DMS53 (cell line): ENCODE measurements around the gene TMEM18.
A peak's percentile ranks its signal among the peaks of the same experiment; 100 is the strongest.

Experiments
- DNase-seq: peaks from one replicate; lab custom pipeline; 2025; lab: John Stamatoyannopoulos, UW

TMEM18 gene

DNA sequence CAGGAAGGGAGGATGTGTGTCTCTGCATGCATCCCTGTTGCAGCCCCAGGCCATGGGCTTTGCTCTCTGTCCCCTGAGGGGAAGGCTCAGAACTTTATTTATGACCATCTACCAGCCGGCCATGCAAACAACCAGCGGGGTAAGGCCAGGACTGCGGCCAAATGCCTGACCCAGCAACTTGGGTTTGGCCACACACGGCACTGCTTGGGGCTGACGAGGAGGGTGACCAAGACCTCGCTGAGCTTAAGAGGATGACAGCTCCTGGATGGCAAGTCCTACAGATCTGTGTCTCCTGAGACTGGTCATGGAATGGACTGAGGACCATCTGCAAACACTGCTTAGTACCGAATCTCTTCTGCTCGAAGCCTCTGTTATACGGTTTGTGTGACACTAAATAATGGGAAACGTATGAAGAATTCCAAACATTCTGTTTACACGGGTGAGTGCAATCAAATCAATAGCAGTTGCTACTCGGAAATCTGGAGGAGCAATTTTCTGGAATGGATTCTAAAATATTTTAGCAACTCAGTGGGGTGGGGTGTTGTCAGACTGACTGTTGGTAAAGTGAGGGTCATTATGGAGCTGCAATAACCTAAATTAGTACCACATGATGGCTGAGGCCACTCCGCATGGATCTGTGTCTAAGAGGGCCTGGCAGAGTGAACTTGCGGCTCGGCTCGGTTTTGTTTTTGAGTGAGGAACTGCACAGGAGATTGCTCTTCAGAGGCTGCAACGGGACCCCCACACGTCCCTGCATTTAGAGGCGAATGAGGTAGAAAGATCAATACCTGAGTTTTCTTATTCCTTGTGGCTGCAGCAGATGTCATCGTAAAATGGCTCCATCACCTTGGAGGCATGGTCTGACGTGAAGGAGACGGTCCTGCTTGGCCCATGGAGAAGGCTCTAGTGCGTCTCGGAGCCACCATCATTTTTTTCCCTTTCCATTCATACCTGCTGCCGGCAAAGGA lies 26.6 kb downstream of the TMEM18 start:
- no peak for DNase-seq

DNA sequence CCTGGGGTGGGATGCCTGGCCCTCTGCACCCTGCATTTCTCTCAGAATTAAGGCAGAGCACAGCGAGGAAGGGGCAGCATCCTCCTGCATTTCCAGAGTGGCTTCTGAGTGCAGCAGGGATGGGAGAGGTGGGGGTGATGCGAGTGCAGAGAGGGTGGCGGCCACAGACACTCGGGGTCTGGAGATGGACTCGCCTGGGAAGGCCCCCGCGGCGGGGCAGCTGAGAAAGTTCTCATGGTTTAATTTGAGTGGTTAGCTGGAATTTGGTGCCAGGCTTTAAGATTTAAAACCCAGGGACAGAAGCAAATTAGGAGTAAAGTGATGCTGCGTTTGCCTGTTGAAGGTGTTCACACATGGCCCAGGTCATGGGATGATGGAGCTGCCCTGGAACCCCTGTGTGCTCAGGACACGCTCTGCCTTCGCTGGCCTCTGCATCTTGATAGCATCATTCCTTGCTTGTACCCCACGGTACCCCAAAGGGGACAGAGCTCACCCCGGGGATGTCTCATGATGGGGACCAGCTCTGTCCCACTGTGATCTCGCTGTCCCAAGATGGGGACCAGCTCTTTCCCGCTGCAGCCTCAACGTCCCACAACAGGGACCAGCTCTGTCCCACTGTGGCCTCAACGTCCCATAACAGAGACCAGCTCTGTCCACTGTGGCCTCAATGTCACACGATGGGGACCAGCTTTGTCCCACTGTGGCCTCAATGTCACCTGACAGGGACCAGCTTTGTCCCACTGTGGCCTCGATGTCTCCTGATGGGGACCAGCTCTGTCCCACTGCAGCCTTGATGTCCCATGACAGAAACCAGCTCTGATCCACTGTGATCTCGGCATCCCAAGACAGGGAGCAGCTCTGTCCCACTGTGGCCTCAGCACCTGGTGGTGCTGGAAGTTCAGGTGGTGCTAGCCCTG lies 27.5 kb downstream of the TMEM18 start:
- DNase-seq, result no peak

DNA sequence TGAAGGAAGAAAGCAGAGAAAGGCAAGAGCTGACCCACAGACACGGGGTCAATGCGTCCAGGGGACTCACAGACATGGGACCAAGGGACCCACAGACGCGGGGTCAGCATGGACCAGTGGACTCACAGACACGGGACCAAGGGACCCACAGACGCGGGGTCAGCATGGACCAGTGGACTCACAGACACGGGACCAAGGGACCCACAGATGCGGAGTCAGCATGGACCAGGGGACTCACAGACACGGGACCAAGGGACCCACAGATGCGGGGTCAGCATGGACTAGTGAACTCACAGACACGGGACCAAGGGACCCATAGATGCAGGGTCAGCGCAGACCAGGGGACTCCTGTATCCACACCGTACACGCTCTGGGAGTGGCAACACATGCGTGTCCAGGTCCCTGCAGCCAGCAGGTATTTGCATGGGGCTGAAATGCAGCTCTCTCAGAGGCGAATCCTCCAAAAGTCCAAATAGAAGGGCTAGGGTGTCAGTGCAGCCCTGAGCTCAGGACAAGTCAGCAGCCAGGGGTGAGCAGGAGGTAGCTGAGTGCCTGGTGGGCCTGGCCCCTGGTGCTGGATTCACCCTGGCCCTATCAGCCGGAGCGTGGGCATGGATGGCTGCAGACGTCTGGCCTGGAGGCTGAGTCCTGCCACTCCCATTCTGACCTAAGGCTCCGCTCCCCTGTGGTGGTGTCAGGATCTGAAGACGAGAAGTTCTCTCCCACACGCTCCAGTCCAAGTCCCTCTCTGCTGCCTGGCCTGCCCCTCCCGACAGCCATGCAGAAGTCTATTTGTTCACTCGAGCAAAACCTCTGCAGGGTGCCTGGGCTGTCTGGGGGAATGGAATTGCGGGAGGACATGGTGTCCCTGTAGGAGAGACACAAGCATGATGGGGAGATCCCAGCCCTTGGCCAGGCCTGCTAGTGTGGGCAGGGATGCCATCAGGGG lies 28.5 kb downstream of the TMEM18 start:
- no peak for DNase-seq

DNA sequence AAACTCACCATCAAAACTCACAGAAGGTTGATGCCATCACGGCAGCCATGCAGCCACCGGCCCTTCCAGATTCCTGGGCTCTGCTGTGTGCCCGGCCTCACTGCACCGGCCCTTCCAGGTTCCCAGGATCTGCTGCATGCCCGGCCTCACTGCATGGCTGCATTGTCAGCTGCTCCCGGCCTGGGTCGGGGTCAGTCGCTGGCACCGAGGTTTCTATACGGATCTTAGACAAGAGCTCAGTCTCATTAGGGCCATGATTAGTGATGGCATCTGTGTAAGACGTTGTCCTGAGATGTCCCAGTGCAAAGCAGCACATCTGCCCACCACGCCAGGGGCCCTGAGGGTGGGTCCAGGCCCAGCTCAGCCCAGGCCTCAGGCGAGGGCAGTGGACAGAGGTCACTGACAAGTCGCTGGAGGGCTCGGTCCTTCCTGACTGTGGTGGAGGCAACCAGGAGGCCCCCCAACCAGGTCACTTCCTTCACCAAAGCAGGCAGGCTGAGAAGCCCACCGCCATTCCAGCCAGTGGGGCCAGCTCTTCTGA lies 29.4 kb downstream of the TMEM18 start:
- DNase-seq, result no peak

DNA sequence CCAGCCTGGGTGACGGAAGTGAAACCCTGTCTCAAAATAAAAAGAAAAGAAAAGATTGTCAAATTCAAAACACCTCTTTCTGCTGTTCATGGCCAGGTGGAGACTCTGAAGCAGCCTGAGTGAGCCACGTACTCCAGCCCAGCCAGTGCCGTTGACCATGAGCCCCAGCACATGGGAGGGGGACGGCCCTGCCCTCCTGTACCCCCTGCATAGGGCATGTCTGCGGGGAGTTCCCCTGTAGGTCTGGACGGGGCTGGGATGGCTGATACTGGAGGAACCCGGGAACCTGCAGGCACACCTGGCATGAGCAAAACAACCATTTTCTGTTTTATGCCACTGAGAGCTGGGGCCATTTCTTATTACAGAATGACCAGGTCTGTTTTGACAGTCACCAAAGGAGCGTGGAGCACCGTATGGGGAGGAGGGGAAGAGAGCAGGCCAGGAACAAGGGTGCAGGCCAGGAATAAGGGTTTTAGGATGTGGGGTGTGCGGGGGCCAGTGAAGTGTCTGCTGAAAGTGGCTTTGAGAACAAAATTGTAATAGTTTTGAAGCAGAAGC lies 30.1 kb downstream of the TMEM18 start:
- DNase-seq, result no peak

DNA sequence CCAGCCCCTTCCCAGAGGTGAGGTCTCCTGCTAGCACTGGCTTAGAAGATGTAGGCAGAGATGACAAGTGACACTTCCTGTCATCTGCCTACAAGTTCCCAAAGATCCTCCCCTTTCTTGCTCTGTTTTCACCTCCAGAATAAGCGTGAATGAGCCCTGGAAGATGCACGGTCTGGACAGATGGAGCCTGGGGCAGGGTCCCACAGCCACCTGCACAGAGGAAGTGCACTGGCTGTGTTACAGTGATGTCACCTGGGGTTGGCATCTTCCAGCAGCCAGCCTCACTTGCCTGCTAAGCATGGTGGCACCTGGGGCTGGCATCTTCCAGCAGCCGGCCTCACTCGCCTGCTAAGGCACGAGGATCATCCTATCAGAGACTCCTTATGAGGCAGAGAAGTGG lies 32.3 kb downstream of the TMEM18 start:
- DNase-seq, result no peak

DNA sequence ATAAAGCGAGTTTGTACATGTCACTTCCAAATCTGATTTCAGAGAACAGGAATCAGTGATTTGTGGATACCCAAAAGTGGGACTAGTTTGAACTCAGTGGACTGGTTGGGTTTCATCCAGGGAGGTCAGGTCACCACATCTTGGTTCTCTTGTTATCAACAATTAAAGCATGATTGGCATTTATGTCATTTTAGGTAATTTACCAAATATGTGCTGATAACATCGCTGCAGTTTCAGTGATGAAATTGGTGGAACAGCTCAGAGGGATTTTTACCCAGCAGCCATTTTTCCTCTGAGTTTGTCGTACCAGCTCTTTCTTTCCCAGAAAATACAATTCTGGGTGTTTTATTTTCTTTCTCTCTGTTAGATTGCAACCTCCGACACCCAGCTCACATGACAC lies 33.4 kb downstream of the TMEM18 start:
- DNase-seq, result no peak

DNA sequence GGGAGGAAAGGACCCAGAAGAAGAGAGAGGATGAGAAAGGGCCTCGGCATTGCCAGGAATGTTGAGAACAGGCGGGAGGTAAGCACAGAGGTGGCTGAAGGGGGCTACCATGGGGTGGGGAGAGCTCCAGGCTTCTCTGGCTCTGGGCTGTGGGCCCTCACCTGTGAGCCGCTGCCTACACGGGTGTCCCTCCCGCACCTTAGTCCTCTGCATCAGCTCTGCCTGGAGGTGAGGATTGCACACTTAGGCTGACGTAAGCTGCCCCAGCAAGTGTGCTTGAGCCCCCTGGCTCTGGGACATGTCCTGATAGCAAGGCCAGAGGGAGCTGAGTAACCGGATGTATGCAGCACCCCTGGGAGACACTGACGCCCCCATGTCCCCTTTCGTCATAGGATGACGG lies 33.9 kb downstream of the TMEM18 start:
- DNase-seq, result no peak

DNA sequence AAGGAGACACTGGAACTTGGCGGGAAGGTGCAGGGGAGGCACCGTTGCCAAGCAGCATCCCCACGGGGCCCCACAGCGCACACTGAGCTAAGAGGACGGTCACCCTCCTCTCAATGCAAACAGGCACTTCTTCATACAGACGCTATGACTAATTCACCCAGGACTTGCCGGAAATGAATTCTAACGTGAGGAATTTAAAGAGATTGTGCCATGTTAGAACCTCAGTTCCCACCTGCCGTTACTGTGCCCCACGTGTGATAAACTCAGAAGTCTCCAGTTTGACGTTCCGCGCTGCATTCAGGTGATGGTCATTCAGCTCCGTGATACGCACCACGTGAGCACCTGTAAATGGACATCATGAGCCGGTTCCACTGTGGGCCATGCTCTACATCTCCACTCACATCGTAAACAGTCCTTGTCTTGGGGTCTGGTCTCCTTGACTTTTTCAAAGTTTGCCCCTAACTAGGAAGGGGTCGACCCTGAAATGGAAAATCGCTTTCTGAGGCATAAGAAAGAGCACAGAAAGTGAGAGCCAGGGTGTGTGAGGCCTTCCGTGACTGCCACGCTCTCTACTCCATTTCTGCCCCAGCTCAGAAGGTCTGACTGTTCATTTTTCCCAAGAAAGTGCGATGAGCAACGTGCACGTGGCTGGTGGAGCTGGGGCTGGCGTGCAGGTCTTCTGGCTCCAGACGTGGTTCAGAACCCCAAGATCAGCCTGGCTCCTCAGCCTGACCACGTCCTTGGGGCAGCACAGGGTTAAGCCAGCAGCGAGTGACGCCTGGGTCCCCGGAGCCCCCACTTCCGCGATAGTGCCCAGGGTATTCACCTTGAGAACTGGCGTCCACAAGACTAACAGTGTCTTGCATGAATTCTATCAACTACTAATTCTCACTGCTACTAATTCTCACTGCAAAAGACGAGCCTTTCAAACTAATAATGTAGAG lies 35.1 kb downstream of the TMEM18 start:
- no peak for DNase-seq

DNA sequence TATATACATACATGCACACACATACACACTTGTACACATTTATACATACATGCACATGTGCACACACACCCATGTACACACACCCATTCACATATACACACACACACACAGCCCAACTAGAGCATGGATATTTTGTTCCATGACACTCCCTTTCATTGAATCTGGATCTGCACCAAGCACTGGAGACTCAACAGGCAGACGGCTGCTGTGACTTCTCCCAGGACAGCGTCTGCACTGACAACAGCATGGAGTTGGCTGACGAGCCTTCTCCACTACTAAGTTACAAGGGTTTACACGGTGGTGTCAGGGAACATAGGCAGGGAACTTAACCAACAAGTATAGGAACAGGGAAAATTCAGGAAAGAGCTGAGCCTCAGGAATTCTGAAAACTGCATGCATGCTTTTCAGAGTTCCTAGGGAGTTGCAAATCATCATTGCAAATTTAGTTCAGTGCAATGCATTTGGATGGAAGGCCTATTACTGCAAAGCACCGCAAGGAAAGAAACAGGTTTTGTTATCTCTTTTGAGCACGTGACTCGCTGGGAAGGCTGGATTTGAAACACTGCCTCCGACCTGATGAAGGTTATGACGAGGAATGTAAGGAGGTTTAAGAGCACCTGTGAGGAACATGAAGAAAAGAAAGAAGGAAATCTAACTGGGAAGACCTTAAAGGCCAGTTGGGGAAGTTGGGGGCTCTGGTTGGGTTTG lies 35.9 kb downstream of the TMEM18 start:
- no peak for DNase-seq

DNA sequence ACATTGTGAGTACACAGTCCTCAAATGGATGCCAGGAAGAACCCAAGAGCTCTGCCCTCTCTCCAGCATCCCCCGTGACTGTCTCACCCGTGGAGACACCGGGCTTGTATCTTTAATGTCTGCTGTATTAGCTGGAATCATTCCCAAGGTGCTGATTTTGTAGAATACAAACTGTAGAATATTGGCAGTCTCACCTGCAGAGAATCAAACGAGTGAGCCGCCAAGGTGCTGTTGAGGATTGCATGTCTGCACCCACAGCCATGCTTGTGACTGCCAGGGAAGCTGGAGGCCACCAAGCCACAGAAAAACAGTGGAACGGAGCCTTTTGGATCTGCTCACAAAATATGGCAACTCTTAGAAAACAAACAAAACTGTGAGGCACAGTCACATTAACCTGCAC lies 37.5 kb downstream of the TMEM18 start:
- DNase-seq, result no peak

DNA sequence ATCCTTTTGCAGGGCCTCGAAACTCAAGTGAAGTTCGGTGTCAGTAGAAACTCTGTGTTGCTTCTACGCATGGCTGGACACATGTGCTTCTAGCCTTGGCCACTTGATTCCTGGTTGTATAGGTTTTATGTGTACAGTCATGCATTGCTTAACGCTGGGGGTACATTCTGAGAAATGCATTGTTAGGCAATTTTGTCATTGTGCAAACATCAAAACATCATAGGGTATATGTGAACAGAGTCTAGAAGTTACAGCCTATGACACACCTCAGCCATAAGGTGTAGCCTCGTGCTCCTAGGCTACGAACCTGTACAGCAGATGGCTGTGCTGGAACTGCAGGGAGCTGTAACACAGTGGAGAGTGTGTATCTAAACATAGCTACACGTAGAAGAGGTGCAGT lies 39.4 kb downstream of the TMEM18 start:
- no peak for DNase-seq

DNA sequence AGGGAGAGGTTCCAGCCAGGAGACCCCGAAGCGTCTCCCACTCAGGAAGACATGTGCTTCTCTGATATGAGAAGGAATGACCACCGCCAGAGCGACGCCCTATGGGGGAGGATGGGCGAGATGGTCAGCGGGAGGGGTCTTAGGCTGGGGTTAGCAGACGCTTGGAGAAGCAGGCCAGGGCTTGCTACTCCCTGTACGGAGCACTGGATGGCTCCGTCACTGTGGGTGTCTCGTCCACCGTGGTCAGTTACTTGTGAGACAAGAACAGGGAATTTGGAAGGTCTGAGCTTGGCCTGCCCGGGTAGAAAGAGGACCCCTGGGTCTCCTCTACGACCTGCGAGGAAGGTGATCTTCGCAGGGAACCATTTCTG lies 39.8 kb downstream of the TMEM18 start:
- no peak for DNase-seq

DNA sequence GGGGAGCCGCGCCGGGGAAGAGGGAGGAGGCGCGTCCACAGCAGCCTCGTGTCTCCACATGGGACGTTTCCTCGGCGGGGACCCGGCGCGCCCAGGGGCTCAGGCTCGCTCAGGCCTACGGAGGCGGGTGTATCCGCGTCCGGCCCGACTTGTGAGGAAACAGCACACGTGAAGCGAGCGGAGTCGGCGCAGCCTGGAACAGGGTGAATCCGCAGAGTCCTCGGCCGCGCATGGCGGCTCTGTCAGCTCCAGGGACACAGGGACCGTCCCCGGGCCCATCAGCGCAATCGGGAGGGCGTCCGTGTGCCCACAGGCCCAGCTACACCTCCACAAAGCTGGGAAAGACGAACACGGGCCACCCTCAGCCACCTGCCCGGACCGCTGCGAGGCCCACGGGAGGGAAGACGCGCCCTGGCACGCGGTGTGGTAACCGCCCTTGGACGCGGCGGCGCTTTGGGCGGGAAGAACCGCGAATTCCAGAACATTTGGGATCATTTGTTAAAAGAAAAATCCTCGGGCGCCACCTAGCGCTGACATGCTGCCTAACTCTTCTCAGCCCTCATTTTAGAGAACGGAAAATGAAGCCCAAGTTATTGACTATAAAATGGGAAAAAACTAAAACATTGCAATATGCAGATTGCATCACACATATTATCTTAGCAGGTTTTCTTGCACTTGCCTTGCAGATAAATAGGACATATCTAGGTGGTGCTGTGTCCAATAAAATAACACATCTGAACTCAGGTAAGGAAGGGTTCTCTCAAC lies 40.4 kb downstream of the TMEM18 start:
- peak; percentile 48 for DNase-seq

DNA sequence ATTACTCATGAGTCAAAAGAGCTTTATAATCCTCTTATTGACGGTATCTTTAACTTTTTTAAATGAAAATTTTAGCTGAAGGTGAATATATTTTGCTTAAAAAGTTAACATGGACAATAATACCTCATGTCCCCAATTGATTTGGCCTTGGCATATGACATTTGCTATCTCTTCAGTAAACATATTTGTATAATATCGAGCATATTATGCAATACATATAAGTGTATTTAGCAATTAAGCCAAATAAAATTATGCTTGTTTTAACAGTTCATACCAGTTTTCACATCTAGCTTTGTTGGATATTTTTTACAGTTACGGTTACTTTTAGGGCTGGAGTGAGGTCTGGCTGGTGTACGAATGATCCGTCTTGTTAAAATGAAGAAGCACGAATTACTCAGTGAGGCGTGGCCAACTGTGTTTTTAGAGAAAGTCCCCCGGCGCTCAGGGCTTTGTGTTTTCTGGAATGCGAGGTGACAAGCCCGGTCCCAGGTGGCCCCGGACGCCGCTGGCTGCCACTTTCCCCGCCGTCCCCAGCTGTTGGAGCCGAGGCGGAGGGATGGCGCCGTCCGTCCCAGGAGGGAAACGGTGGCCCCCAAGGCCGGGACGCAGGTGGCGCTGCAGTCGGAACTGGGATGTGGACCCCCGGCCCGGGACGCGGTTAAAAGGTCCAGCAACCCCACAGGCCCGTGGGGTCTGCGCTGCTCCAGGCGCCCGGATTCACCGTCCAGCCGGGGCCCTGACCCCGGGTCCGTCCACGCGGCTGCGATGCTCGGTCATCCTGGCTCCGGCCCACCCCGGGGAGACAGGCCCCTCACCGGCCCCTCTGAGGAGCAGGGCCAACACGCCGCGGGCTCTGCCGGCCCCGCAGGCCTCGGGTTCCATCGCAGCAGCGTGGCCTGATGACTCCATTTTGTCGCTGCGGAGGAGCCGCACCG lies 41.3 kb downstream of the TMEM18 start:
- no peak for DNase-seq

DNA sequence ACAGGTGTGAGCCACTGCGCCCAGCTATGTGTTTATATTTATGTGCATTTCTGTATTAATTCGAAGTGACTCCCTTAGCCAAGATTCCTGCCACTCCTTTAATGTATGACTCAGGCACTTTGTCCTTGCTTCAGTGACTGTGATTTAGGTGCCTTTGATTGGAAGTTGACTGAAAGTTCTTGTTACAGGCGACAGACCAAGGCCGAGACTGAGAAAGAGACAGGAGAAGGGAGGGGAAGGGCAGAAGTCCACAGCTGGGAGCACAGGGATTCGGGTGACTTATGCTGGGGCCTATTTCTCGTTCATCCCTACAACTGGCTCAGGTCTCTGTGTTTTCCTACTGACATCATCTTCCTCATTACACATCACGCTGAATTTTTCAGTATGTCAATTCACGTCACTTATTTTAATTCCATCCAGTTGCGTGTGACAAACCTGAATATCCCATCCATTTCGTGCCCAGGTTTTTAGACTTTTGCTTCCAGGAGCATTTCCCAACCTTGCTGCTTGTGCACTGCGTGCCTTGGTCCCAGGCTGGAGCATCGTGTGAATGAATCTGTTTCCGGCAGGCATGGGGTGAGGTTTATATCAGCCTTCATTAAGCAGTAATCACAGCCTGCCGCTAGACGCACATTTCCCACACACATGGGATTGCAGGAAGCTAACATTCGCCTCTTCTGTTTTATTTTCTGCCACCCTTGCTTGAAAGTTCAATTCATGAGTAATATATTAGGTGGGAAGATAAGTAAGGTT lies 42.4 kb downstream of the TMEM18 start:
- DNase-seq, result no peak

DNA sequence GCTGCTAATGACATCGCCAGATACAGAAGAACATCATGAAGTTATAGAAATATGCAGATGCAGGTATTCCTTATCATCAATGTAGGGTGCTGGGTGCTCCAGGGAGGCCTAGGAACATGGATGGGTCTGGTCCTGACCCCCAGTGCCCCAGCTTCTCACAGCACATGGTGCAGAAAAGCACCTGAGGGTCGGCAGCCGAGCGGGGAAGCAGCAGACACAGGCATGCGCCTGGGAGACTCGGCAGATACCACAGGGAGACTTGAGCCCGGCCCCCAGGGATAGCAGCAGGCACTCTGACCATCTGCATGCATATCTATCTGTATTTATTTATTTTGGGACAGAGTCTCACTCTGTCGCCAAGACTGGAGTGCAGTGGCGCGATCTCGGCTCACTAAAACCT lies 43.2 kb downstream of the TMEM18 start:
- no peak for DNase-seq
